ENCODE measurements around the gene DHRS2.

DHRS2 gene

DNA sequence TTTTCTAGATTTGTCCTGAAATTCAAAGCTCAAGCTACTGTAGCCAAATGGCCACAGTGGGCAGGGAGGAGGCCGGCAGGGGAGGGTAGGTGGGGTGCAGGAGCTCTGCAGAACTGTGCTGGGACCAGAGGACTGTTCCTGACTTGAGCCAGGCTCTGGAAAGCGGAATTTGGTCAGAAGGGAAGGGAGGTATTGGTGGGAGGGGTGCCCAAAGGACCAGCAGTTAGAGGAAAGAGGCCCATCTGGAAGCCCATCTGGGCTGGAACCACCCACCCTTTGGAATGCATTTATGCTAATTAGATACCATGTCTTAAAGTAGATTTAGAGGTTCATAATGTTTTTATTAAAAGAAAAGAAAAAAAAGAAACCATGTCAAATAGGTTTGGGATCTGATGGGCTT is 33.1 kb upstream of the DHRS2 start:
- no peak for TF ChIP-seq CTCF (IDR thresholded peaks at IDR 0.05)
- H3K4me1 ChIP-seq (ENCODE audit: control insufficient read depth in 1 of 2, insufficient read depth in 1 of 2, low read depth in 1 of 2, low read length in 1 of 2), result no peaks in the 10 kb centered on the region

DNA sequence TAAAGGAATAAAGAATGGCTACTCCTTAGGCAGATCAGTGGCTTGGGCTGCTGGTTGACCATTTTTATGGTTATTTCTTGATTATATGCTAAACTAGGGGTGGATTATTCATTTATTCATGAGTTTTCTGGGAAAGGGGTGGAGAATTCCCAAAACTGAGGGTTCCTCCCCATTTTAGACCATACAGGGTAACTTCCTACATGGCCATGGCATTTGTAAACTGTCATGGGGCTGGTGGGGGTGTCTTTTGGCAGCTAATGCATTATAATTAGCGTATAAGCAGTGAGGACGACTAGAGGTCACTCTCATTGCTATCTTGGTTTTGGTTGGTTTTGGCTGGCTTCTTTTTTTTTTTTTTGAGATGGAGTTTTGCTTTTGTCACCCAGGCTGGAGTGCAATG is 32.0 kb upstream of the DHRS2 start:
- Histone ChIP-seq H3K27ac (no peak overlapping the region), H3K4me1 (ENCODE audit: control insufficient read depth in 1 of 2, insufficient read depth in 1 of 2, low read depth in 1 of 2, low read length in 1 of 2) (no peaks in the 10 kb centered on the region), H3K4me3 (ENCODE audit: low read depth in 1 of 2, low read length in 1 of 2) (no peak overlapping the region), H3K9me3 (no peaks in the 10 kb centered on the region), H3K27me3 (no peaks in the 10 kb centered on the region), H3K36me3 (no peaks in the 10 kb centered on the region)
- TF ChIP-seq CTCF (IDR thresholded peaks at IDR 0.05), result no peak

More for the DNA sequence above, 33.1 kb upstream of the DHRS2 start:
- Histone ChIP-seq H3K27ac (no peak overlapping the region), H3K9me3 (no peaks in the 10 kb centered on the region), H3K36me3 (no peaks in the 10 kb centered on the region), H3K27me3 (no peaks in the 10 kb centered on the region), H3K4me3 (ENCODE audit: low read depth in 1 of 2, low read length in 1 of 2) (no peak overlapping the region)

DNA sequence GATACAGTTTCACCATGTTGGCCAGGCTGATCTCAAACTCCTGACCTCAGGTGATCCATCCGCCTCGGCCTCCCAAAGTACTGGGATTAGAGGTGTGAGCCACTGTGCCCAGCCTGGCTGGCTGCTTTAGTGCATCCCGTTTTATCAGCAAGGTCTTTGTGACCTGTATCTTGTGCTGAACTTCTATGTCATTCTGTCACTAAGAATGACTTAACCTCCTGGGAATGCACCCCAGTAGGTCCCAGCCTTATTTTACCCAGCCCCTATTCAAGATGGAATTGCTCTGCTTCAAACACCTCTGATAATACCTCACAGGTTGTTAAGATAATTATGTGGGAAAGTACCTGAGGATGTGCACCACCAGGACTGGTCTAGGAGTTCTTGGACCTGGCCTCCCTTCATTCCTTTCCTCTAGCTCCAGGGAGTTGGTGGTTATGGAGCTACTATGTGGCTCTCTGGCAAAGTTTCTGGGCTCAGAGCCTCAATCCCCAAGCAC is 31.4 kb upstream of the DHRS2 start:
- no peak overlapping the region for H3K4me3 ChIP-seq (ENCODE audit: low read depth in 1 of 2, low read length in 1 of 2)
- H3K4me1 ChIP-seq (ENCODE audit: control insufficient read depth in 1 of 2, insufficient read depth in 1 of 2, low read depth in 1 of 2, low read length in 1 of 2), result no peaks in the 10 kb centered on the region
- no peaks in the 10 kb centered on the region for H3K36me3 ChIP-seq
- no peak overlapping the region for H3K27ac ChIP-seq
- no peaks in the 10 kb centered on the region for H3K9me3 ChIP-seq
- no peaks in the 10 kb centered on the region for H3K27me3 ChIP-seq
- no peak for TF ChIP-seq CTCF (IDR thresholded peaks at IDR 0.05)

DNA sequence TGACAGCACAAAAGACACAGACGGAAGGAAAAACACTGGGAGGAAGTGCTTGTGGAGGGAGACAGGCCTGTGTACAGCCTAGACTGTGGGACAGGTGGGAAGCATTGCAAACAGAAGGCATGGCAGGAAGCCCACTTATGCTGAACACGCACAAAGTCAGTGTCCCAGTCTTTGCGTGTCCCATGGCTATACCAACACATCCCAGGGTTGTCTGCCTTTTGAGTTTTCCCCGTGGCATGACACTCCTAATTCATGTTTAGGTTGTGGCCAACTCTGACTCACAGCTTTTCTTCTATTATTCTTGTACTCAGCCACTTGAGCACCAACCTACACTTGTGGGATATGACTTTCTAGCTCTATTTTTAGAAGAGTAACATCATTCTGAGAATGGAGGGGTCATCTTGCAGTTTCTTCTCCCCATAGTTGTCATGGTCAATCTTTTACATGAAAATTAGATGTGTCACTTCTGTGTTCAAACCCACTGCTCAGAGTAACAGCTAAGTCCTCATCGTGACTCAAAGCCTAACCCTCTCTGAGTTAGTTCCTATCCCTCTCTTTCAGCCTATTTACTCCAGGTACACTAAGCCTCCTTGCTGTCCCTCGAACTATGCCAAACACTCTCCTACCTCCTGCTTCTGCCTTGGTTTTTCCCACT is 30.1 kb upstream of the DHRS2 start:
- Histone ChIP-seq H3K36me3 (no peaks in the 10 kb centered on the region), H3K9me3 (no peaks in the 10 kb centered on the region), H3K27me3 (no peaks in the 10 kb centered on the region), H3K4me1 (ENCODE audit: control insufficient read depth in 1 of 2, insufficient read depth in 1 of 2, low read depth in 1 of 2, low read length in 1 of 2) (no peaks in the 10 kb centered on the region), H3K27ac (no peak overlapping the region), H3K4me3 (ENCODE audit: low read depth in 1 of 2, low read length in 1 of 2) (no peak overlapping the region)
- no peak for TF ChIP-seq CTCF (IDR thresholded peaks at IDR 0.05)

DNA sequence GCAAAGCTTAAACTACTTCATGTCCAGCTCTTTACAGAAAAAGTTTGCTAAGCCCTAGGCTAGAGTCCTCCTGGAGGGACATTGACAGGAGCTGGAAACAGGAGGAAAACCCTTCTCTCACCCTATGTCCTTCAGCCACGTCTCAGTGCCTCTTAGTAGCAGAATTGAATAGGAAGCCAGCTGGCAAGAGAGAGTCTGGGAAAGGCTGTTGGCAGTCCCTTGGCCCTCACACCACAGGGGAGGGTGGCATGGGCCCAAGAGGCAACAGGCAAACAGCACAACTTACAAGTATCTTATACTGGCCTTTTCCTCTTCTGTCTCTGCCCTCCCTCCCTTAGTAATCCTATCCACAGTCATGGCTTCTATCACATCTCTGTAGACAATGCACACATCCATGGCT is 27.7 kb upstream of the DHRS2 start:
- no peak overlapping the region for H3K4me3 ChIP-seq (ENCODE audit: low read depth in 1 of 2, low read length in 1 of 2)
- H3K27me3 ChIP-seq, result no peaks in the 10 kb centered on the region
- TF ChIP-seq CTCF (IDR thresholded peaks at IDR 0.05), result no peak
- no peak overlapping the region for H3K27ac ChIP-seq
- no peaks in the 10 kb centered on the region for H3K4me1 ChIP-seq (ENCODE audit: control insufficient read depth in 1 of 2, insufficient read depth in 1 of 2, low read depth in 1 of 2, low read length in 1 of 2)
- H3K9me3 ChIP-seq, result no peaks in the 10 kb centered on the region
- H3K36me3 ChIP-seq, result no peaks in the 10 kb centered on the region
